IMR-90 (cell line): Measurements from ENCODE around the gene TAF4. TPM values are rescaled to one million over a fixed set of nuclear protein-coding genes. Genes with fewer than 3 reads are reported as not detected.

ENCODE experiments used
- ATAC-seq: fragments of 200-7000 bp; cut with Tn5 transposase; 2 replicates; pipeline ENCODE4 v1.9.1; 2020; ENCODE audit warnings: low read depth, mild to moderate bottlenecking, moderate library complexity
- BruUV-seq: library from RNA; stranded (reverse); fragments of 400-500 nt; replicated peaks from 2 replicates; lab custom pipeline; 2021; lab: Mats Ljungman, UMichigan
- CTCF ChIA-PET: fragments of 300-600 bp; formaldehyde crosslinking; extraction: SDS; loops from one replicate; lab custom pipeline; 2021; ENCODE audit warnings: antibody characterized with exemption; lab: Yijun Ruan, JAX
- POLR2A ChIA-PET: fragments of 300-600 bp; sonication (Branson Sonifier 250); formaldehyde crosslinking; loops from one replicate; lab custom pipeline; 2022; ENCODE audit warnings: antibody characterized with exemption; ENCODE audit not compliant: unreplicated experiment; lab: Charles Lee
- DNase-seq: peaks from one replicate; pipeline ENCODE4 v3.0.0; 2013
- H2AFZ ChIP-seq: replicated peaks from 2 replicates; pipeline ENCODE3; 2013; ENCODE audit warnings: low read length, mild to moderate bottlenecking; ENCODE audit not compliant: poor library complexity
- H2AK5ac ChIP-seq: 2 replicates; pipeline ENCODE4 v1.6.1; 2013; ENCODE audit warnings: low read depth, low read length, inconsistent platforms
- H2AK9ac ChIP-seq: replicated peaks from 2 replicates; pipeline ENCODE3; 2013; ENCODE audit warnings: mild to moderate bottlenecking, low read depth, low read length, moderate library complexity; ENCODE audit not compliant: poor library complexity
- H2BK120ac ChIP-seq: 2 replicates; pipeline ENCODE4 v1.6.1; 2013; ENCODE audit warnings: low read depth, low read length, inconsistent platforms
- H2BK15ac ChIP-seq: 3 replicates; pipeline ENCODE4 v1.6.1; 2013; ENCODE audit warnings: low read depth, low read length, inconsistent platforms
- H2BK20ac ChIP-seq: 2 replicates; pipeline ENCODE4 v1.6.1; 2013; ENCODE audit warnings: low read depth, mild to moderate bottlenecking, inconsistent platforms, low read length, moderate library complexity
- H2BK5ac ChIP-seq: 2 replicates; pipeline ENCODE4 v1.6.1; 2013; ENCODE audit warnings: mild to moderate bottlenecking, low read depth, low read length, inconsistent platforms; ENCODE audit not compliant: poor library complexity, severe bottlenecking
- H3K14ac ChIP-seq: replicated peaks from 2 replicates; pipeline ENCODE4 v1.6.1; 2013; ENCODE audit warnings: low read depth, low read length, inconsistent platforms
- H3K18ac ChIP-seq: 2 replicates; pipeline ENCODE4 v1.6.1; 2013; ENCODE audit warnings: low read depth, low read length, control low read depth
- H3K23ac ChIP-seq: 2 replicates; pipeline ENCODE4 v1.6.1; 2013; ENCODE audit warnings: low read depth, low read length, inconsistent platforms
- H3K27ac ChIP-seq: 2 replicates; pipeline ENCODE4 v1.5.1; 2013; ENCODE audit warnings: mild to moderate bottlenecking, control low read depth, low read length; ENCODE audit not compliant: insufficient read depth
- H3K27me3 ChIP-seq: 2 replicates; pipeline ENCODE4 v1.6.1; 2013; ENCODE audit warnings: low read length; ENCODE audit not compliant: control insufficient read depth, insufficient read depth
- H3K36me3 ChIP-seq: 2 replicates; pipeline ENCODE4 v1.6.1; 2013; ENCODE audit warnings: low read length, mixed read lengths; ENCODE audit not compliant: control insufficient read depth, insufficient read depth
- H3K4ac ChIP-seq: 2 replicates; pipeline ENCODE4 v1.6.1; 2013; ENCODE audit warnings: low read depth, low read length, inconsistent platforms
- H3K4me1 ChIP-seq: 2 replicates; pipeline ENCODE4 v1.6.1; 2013; ENCODE audit warnings: low read length, mixed read lengths; ENCODE audit not compliant: control insufficient read depth, insufficient read depth
- H3K4me2 ChIP-seq: 2 replicates; pipeline ENCODE4 v1.6.1; 2013; ENCODE audit warnings: low read depth, mild to moderate bottlenecking, control low read depth, low read length, moderate library complexity
- H3K4me3 ChIP-seq: 2 replicates; pipeline ENCODE4 v1.5.1; 2013; ENCODE audit warnings: low read depth, mild to moderate bottlenecking, control low read depth, low read length, moderate library complexity; ENCODE audit not compliant: insufficient read depth
- H3K56ac ChIP-seq: 2 replicates; pipeline ENCODE4 v1.6.1; 2013; ENCODE audit warnings: low read length, inconsistent platforms; ENCODE audit not compliant: insufficient read depth; ENCODE audit errors: extremely low read depth
- H3K79me1 ChIP-seq, 2 experiments: 2 replicates each; pipeline ENCODE4 v1.6.1; 2013; ENCODE audit warnings: low read length in 2 of 2, inconsistent platforms in 1 of 2, low read depth in 1 of 2
- H3K9ac ChIP-seq: 2 replicates; pipeline ENCODE4 v1.6.1; 2013; ENCODE audit warnings: low read depth, low read length, control low read depth
- H3K9me1 ChIP-seq: 2 replicates; pipeline ENCODE4 v1.6.1; 2013; ENCODE audit warnings: low read length, inconsistent platforms; ENCODE audit not compliant: insufficient read depth
- H3K9me3 ChIP-seq: 2 replicates; pipeline ENCODE4 v1.6.1; 2013; ENCODE audit warnings: low read length; ENCODE audit not compliant: control insufficient read depth, insufficient read depth
- H4K20me1 ChIP-seq: 2 replicates; pipeline ENCODE4 v1.6.1; 2013; ENCODE audit warnings: low read length, inconsistent platforms; ENCODE audit not compliant: insufficient read depth
- H4K5ac ChIP-seq: 2 replicates; pipeline ENCODE4 v1.6.1; 2013; ENCODE audit warnings: mild to moderate bottlenecking, low read depth, low read length, control low read depth
- H4K8ac ChIP-seq, 2 experiments: 2 replicates each; pipeline ENCODE4 v1.6.1; 2013; ENCODE audit warnings: low read depth in 2 of 2, low read length in 2 of 2, control low read depth in 1 of 2, inconsistent platforms in 1 of 2
- H4K91ac ChIP-seq: 2 replicates; pipeline ENCODE4 v1.6.1; 2013; ENCODE audit warnings: low read depth, low read length, inconsistent platforms; ENCODE audit not compliant: insufficient read depth
- CHD1 ChIP-seq: IDR thresholded peaks from 2 replicates; pipeline ENCODE4 v1.6.1; 2012; ENCODE audit warnings: low read depth, low read length, improper control_type of control experiment
- FOS ChIP-seq: fragments of 150-350 bp; IDR thresholded peaks from 2 replicates; pipeline ENCODE4 v1.6.1; 2016; ENCODE audit warnings: low read depth, low read length
- MXI1 ChIP-seq: IDR thresholded peaks from 2 replicates; pipeline ENCODE4 v1.6.1; 2012; ENCODE audit warnings: low read depth, mild to moderate bottlenecking, low read length, moderate library complexity, borderline replicate concordance
- RCOR1 ChIP-seq: IDR thresholded peaks from 2 replicates; pipeline ENCODE4 v1.6.1; 2012; ENCODE audit warnings: mild to moderate bottlenecking, low read length, improper control_type of control experiment; ENCODE audit not compliant: insufficient replicate concordance
- WGBS, 2 experiments: methylation state at CpG; one replicate each; pipeline versions ENCODE4 v1.1.5 to v1.1.7; 2013; ENCODE audit warnings: missing lambda C conversion rate in 2 of 2; ENCODE audit not compliant: insufficient read length in 1 of 2; ENCODE audit errors: extremely low coverage in 2 of 2; 5-methylcytosine and 5-hydroxymethylcytosine counted together
- dilution Hi-C: fragments of 300-500 bp; cut with HindIII; formaldehyde crosslinking; loops from one replicate; pipeline ENCODE4 v1.14.3; 2018; ENCODE audit warnings: low sequenced_read_pairs; ENCODE audit not compliant: unreplicated experiment
- in situ Hi-C: fragments of 300-500 bp; cut with MboI; formaldehyde crosslinking; loops from 3 replicates; pipeline ENCODE4 v1.14.3; 2019; ENCODE audit warnings: low sequenced_read_pairs, inconsistent platforms, mixed read lengths
- intact Hi-C: fragments of 100-400 bp; cut with micrococcal nuclease; formaldehyde crosslinking; loops from 2 replicates; pipeline ENCODE4 v1.10.0; 2022
- polyA plus RNA-seq, 3 experiments: library from polyadenylated mRNA; depleted of rRNA; stranded (reverse); fragments of >200 nt; gene quantifications; 2 replicates each; pipeline ENCODE4 v1.2.3, GENCODE V29; 2012; ENCODE audit warnings: low replicate concordance in 1 of 3
- total RNA-seq: library from RNA; depleted of rRNA; stranded (reverse); fragments of >200 nt; gene quantifications from 2 replicates; pipeline ENCODE4 v1.2.3, GENCODE V29; 2012

Gene TAF4
- total and polyA plus RNA-seq, 2 of the 4 experiments (the other 2 are of a cell fraction) = 1.4 to 5.1 TPM

DNA sequence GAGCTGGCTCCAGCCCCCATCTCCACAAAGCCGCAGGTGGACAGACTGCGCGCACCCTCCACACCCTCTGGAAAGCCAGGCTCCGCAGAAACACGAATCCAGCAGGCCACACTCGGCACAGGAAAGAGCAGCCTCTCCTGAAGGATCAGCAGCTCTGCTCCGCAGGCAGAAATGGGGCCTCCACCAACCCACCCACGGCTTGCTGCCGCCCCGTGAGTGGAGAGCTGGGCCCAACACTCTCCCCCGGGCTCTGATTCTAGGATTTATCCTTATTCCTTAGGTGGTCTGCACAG, 39.2 kb downstream of the TAF4 start:
- peaks cover 69% of the 10 kb centered on the region for H4K20me1 ChIP-seq
- no peak overlapping the region for H2AFZ ChIP-seq
- 82% methylated on average over 3 of the region's 11 CpGs; no CpG with 5 or more reads in 1 of the 2 experiments for WGBS, 2 experiments
- H3K23ac ChIP-seq = no peak overlapping the region
- H3K79me1 ChIP-seq = peaks cover 51 to 71% of the 10 kb centered on the region in 2 experiments
- H3K4ac ChIP-seq = no peak overlapping the region
- H3K9me3 ChIP-seq = no peaks in the 10 kb centered on the region
- H3K14ac ChIP-seq = no peak overlapping the region
- H3K9me1 ChIP-seq = peaks cover 9% of the 10 kb centered on the region; the same call in 1 of the 2 replicates
- H3K4me3 ChIP-seq = no peak overlapping the region
- no peak overlapping the region for H2BK15ac ChIP-seq
- TF ChIP-seq CHD1 = no peak
- no peak for TF ChIP-seq RCOR1
- TF ChIP-seq MXI1 = no peak
- TF ChIP-seq FOS = no peak
- ATAC-seq (no peak), DNase-seq (no peak)
- H3K36me3 ChIP-seq = no peaks in the 10 kb centered on the region
- no peak overlapping the region for H3K18ac ChIP-seq
- H2AK9ac ChIP-seq = peak overlapping the region; percentile 8
- no TSS peak for BruUV-seq
- H3K27me3 ChIP-seq = no peaks in the 10 kb centered on the region
- ChIA-PET CTCF (interaction anchor here (0.6 to 1.3 kb wide), 4 partner anchors 9 to 352 kb away, joined by 4 to 5 read pairs (median 4); no protein-coding TSS in a partner anchor), POLR2A (interaction anchor here (0.6 kb wide), 1 partner anchor 15 kb away, joined by 3 read pairs; no protein-coding TSS in a partner anchor)
- no peak overlapping the region for H2AK5ac ChIP-seq
- no peak overlapping the region for H4K8ac ChIP-seq
- no peak overlapping the region for H2BK5ac ChIP-seq
- no peak overlapping the region for H3K56ac ChIP-seq
- H3K9ac ChIP-seq = no peak overlapping the region
- peaks cover 6% of the 10 kb centered on the region; the same call in 1 of the 2 replicates for H3K4me1 ChIP-seq
- no peak overlapping the region for H3K4me2 ChIP-seq
- H4K5ac ChIP-seq = no peak overlapping the region
- H2BK120ac ChIP-seq = no peak overlapping the region
- intact Hi-C loops = loop anchor here (1.0 to 5.0 kb wide), 3 partner anchors 36 to 110 kb away; no protein-coding TSS in a partner anchor
- no peak overlapping the region for H2BK20ac ChIP-seq
- dilution Hi-C loops = no loop called here
- H3K27ac ChIP-seq = no peak overlapping the region
- in situ Hi-C loops = no loop called here
- H4K91ac ChIP-seq = no peak overlapping the region
